Liver (tissue), 3 donors: ENCODE measurements around the gene UNC13C.

Experiments used
- EGR1 ChIP-seq, 2 donors: IDR thresholded peaks; 2 replicates each; pipeline ENCODE4 v1.6.1; 2016 to 2018; ENCODE audit warnings: antibody characterized with exemption in 2 of 2, low read depth in 2 of 2
- FOXA1 ChIP-seq: IDR thresholded peaks from 2 replicates; pipeline ENCODE4 v1.6.1; 2016; ENCODE audit warnings: antibody characterized with exemption
- GABPA ChIP-seq, 2 donors: IDR thresholded peaks in 1 of 2; conservative IDR thresholded peaks in 1 of 2; 2 replicates each; pipeline ENCODE4 v1.6.1; 2016; ENCODE audit warnings: antibody characterized with exemption in 2 of 2, mild to moderate bottlenecking in 1 of 2, moderate library complexity in 1 of 2
- JUND ChIP-seq, 2 donors: IDR thresholded peaks; 2 replicates each; pipeline ENCODE4 v1.6.1; 2016; ENCODE audit warnings: antibody characterized with exemption in 2 of 2
- NR2F2 ChIP-seq: IDR thresholded peaks from 2 replicates; pipeline ENCODE4 v1.6.1; 2016; ENCODE audit warnings: antibody characterized with exemption
- RAD21 ChIP-seq, 2 donors: IDR thresholded peaks; 2 replicates each; pipeline ENCODE4 v1.6.1; 2016; ENCODE audit warnings: antibody characterized with exemption in 2 of 2, mild to moderate bottlenecking in 2 of 2
- REST ChIP-seq: IDR thresholded peaks from 2 replicates; pipeline ENCODE4 v1.6.1; 2016; ENCODE audit warnings: antibody characterized with exemption, mild to moderate bottlenecking
- RXRA ChIP-seq, 2 donors: IDR thresholded peaks; 2 replicates each; pipeline ENCODE4 v1.6.1; 2017 to 2018; ENCODE audit warnings: antibody characterized with exemption in 2 of 2, mild to moderate bottlenecking in 1 of 2
- SP1 ChIP-seq: IDR thresholded peaks from 2 replicates; pipeline ENCODE4 v1.6.1; 2018; ENCODE audit warnings: antibody characterized with exemption, mild to moderate bottlenecking
- TAF1 ChIP-seq: conservative IDR thresholded peaks from 2 replicates; pipeline ENCODE4 v1.6.1; 2016; ENCODE audit warnings: antibody characterized with exemption, mild to moderate bottlenecking
- YY1 ChIP-seq: IDR thresholded peaks from 2 replicates; pipeline ENCODE4 v1.6.1; 2016; ENCODE audit warnings: antibody characterized with exemption, mild to moderate bottlenecking
- TF ChIP-seq, protein P1 (sequence below): fragments of 150-350 bp; IDR thresholded peaks from 2 replicates; pipeline ENCODE4 v1.5.1; 2017; ENCODE audit warnings: improper control_type of control experiment, low read depth, low read length; ENCODE audit not compliant: missing input control
- TF ChIP-seq, protein P2 (sequence below): IDR thresholded peaks from 2 replicates; pipeline ENCODE4 v1.6.1; 2016; ENCODE audit warnings: antibody characterized with exemption
- donor health status: healthy.
- donor health status: healthy.

DNA sequence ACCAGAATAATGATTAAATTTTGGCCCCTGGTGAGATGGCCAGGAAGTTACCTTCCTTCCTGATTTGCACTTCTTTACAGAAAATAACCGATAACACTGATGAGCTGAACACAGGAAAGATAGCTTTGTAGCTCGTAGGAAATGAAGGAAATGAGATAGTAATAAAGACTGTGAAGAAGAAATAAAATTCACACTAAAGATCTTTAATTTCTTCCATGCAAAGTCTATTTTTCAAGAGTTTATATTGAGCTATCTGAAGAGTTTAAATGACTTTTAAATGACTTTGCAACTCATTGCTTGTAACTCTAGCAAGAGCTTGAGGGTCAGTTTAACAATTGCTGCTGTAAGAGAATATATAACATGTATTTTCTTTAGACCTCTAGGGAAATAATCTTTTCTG lies 543.0 kb downstream of the UNC13C start:
- TF ChIP-seq, protein P1, sequence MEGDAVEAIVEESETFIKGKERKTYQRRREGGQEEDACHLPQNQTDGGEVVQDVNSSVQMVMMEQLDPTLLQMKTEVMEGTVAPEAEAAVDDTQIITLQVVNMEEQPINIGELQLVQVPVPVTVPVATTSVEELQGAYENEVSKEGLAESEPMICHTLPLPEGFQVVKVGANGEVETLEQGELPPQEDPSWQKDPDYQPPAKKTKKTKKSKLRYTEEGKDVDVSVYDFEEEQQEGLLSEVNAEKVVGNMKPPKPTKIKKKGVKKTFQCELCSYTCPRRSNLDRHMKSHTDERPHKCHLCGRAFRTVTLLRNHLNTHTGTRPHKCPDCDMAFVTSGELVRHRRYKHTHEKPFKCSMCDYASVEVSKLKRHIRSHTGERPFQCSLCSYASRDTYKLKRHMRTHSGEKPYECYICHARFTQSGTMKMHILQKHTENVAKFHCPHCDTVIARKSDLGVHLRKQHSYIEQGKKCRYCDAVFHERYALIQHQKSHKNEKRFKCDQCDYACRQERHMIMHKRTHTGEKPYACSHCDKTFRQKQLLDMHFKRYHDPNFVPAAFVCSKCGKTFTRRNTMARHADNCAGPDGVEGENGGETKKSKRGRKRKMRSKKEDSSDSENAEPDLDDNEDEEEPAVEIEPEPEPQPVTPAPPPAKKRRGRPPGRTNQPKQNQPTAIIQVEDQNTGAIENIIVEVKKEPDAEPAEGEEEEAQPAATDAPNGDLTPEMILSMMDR: no peak
- TF ChIP-seq JUND (IDR thresholded peaks at IDR 0.05) (no peak), YY1 (no peak), EGR1 (IDR thresholded peaks at IDR 0.05; ENCODE audit: low read depth in 2 of 2) (no peak), FOXA1 (no peak), TAF1 (no peak), REST (no peak), GABPA (IDR thresholded peaks at IDR 0.05 in 1 of 2, conservative IDR thresholded peaks at IDR 0.05 in 1 of 2) (no peak), RAD21 (IDR thresholded peaks at IDR 0.05) (no peak), SP1 (no peak), RXRA (IDR thresholded peaks at IDR 0.05) (no peak), NR2F2 (no peak)
- TF ChIP-seq, protein P2, sequence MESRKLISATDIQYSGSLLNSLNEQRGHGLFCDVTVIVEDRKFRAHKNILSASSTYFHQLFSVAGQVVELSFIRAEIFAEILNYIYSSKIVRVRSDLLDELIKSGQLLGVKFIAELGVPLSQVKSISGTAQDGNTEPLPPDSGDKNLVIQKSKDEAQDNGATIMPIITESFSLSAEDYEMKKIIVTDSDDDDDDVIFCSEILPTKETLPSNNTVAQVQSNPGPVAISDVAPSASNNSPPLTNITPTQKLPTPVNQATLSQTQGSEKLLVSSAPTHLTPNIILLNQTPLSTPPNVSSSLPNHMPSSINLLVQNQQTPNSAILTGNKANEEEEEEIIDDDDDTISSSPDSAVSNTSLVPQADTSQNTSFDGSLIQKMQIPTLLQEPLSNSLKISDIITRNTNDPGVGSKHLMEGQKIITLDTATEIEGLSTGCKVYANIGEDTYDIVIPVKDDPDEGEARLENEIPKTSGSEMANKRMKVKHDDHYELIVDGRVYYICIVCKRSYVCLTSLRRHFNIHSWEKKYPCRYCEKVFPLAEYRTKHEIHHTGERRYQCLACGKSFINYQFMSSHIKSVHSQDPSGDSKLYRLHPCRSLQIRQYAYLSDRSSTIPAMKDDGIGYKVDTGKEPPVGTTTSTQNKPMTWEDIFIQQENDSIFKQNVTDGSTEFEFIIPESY: no peak
